Non-pigmented ciliary epithelial cell (primary cell): Measurements from ENCODE around the gene MBNL2.
"Not testable (repeated sequence)": the region's sequence is repeated elsewhere in the genome, so short reads cannot be mapped to it uniquely, and the experiment has no call there.

ENCODE experiments used
- DNase-seq: peaks from one replicate; pipeline ENCODE4 v3.0.0-alpha.2; 2010; ENCODE audit warnings: low read depth

Gene MBNL2

DNA sequence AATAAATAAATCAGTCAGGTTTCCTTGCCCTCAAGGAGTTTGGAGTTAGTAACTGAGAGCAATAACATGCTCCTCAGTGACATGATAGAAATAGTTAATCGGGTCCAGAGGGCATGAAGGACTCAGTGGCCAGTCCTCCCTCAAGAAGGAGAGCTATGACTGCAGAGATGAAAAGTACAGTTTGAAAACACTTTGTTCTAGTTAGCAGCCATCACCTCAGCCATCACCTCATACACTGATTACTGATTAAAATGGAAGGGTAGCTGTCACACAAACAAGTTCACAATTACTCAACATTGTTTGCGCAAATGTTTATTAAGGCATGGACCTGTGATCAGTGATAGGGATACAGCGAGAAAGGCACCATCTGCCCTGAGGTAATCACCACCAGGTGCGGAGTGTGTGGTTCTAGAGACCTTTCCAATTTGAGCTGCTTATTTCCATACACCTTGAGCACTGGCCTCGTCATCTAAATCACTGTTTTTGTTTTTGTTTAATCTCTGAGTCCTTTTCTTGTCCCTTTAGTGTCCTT is 126.5 kb downstream of the MBNL2 start:
- DNase-seq = no peak

DNA sequence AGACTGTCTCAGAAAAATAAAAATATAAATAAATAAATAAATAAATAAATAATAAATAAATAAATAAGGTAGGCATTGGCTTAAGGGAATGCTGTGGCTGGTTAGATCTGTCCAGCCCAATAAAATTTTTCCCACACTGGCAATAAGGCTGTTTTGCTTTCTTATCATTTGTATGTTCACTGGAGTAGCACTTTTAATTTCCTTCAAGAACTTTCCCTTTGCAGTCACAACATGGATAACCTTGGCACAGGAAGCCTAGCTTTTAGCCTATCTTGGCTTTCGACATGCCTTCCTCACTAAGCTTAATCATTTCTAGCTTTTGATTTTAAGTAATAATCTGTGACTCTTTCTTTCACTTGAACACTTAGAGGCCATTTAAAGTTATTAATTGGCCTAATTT is 129.9 kb downstream of the MBNL2 start:
- not testable (repeated sequence) for DNase-seq

DNA sequence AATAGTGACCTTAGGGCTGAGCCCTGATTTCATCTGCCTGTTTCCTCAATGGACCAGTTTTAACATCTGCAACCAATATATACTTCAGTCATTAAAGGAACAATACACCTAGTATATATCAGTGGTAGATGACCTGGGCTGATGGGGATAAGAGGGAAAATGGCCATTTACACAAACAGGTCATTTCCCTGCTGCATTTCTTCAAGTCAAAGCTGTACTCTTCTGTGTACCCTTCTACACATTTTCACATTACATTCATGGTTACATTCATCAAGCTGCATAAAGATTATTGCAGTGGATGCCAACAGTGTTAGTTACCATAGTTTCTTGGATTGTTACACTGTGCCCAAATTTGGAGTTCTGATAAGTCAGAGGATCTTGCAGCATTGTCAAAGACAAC is 130.7 kb downstream of the MBNL2 start:
- no peak for DNase-seq

DNA sequence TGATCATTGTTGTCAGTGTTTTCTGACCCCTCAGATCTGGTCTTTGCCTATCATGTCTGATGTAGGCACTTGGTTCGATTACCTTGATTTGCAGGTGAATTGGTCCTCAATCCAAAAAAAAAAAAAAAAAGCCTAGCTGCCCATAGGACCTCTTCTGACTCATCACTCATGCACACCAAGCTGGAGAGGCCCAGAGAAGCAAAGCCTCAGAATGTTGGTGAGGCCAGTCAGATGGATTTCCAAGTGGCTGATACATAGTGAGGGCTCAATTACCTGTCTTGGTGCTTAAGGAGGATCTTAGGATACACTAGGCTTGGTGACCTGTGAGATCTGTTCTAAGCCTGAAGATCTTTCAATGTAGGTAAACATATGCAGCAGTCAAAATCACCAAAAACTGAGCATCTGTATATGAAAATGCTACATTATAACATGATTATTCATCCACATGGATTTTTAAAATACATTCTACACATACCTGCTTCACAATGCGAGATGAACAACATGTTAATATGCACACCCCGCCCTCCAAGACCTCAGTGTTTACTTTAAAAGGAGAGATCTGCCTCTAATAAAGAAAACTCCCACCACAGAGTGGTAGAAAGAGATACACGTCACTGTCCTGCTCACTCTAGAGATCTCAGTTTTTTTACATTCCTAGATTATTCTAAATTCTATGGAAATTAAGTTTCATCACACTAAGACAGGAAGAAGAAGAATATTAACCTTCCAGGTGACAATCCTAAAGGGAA is 132.0 kb downstream of the MBNL2 start:
- DNase-seq = no peak

DNA sequence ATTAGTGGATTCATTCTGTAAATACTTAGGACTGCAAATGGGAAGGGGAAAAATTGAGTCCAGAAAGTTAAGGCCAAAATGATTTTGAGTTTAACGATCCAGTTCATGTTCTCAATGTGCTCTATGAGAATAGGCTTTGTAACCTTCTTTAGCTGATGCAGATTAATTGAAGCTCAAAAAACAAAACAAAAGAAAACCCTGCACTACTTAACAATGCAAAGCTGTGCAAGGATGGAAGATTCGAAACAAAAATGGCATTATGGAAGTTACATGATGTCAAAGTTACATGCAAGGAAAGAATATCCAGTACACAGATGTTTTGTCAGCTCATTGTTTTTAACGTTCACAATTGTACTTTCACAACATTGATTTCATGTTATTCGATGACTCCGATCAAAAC is 132.7 kb downstream of the MBNL2 start:
- DNase-seq = no peak

DNA sequence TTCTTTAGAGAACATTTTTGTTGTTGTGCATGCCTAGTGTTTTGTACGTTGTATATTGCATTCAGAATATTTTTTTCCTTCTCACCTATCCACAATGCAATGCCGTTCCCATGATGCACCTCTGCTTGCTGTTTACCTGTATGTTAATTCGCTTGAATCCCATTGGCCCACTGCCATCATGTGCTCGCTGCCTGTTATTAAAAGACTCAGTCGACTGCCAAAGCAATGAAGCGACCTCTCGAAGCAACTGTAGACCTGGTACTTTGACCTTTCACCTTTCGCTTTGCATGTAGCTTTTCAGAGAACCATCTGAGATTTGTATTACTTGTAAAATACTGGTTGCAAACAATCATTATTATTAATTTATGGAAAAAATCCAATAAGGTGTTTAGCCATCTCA is 134.5 kb downstream of the MBNL2 start:
- no peak for DNase-seq

DNA sequence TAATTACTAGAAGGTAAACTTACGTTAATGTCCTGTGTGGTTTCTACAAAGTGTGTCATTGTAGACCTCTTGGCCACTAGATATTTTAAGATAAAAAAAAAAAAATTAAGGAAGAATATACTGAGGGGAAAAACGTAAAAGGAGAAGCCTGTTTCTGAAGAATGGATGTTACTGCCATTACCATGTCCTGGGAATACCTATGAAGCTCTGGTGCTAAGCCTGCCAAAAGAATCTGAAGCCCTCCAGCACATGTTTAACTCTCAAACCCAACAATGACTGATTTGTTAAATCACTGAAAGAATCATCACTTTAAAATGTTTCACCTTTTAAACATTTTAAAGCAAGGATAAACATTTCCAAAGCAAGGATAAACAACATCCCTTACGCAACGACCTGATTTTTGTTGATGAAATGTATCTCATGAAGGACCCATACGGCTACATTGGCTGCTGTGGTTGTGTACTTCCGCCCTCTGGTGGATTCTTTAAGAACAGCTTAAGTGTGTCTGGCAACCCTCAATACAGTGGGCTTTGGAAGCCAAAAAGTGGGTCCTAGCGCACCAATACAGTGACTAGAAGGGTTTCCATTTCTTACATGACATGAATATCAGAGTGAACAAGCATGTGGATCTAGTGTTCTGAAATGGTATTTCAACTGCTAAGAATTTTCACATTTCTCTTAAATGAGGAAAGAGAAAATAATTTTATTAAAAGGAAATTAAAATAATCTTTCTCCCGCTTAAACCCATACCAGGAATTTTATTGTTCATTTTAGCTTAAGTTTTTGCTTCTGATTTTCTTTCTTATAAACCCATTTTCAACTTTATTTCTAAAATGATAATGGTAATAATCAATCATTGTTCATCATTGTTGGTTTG is 137.3 kb downstream of the MBNL2 start:
- peak; percentile 45 for DNase-seq

DNA sequence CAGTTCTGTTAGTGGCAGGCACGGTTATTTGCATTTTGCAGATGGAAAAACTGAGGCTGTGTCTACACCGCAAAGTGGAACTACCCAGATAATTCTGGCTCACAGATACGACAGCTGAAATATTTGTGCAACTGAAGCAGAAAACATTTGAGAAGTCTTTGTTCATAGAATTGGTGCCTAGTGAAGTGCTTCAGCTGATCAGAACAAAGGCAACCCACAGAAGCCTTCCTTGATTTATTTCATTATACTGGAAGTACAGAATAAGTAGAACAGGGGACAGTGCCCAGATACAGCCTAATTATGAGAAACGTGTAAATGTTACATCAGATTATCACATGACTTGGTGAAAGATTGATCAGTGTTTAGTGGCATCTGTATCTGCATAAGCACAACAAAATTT is 138.5 kb downstream of the MBNL2 start:
- no peak for DNase-seq

DNA sequence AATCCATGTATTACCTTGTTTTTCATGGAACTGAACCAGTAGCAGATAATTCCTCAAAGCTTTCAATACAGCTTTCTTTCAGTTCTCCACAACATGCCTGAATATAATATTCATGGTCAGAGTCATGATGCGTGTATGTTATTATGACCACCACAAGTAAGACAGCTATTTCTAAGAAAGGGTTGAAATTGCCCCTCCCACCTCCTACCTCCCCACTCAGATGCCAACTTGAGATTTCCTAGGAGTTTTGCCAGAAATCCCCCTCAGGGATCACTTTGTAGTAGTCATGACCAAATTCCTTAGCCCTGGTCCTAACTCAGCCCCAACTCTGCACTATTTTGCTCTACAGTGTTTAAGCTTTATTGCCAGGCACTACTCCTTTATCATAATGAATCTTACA is 141.9 kb downstream of the MBNL2 start:
- no peak for DNase-seq

DNA sequence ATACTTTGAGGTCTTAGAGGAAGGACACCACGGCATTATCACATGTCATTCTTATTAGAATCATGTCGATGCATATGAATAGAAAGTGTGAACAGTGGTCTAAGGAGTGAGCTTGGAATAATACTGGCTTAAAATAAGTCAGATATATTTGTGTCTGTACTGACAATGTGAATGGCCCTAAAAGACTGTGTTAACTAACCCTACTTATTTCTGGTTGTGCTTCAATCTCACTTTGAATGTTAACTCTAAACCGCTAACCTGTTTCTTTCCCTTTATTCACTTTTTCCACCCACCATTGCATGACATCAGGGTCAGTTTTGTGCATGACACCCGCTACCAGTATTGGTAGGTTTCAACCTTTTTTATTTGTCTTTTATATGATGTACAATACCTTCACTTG is 142.7 kb downstream of the MBNL2 start:
- DNase-seq = no peak

DNA sequence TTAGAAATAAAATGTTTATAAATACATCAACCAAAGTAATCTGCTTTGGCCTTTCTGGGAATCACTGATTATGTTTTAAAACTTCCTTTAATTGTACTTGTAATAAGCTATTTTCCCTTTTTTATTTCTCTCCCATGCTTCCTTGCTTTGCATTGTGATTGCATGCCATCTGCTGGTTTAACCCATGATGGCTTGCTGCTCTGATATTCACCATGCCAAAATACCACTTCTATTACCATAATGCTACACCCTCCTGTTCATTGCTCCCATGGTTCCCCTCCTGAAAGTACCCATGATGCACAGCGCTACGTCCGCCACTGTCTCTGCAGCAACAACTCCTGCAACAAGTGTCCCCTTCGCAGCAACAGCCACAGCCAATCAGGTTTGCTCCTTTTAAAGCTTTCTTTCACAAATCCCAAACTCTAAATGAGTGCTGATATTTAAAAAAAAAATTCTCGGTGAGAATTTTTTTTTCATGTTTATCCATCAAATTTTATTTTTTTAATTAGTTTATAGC is 144.1 kb downstream of the MBNL2 start:
- no peak for DNase-seq

DNA sequence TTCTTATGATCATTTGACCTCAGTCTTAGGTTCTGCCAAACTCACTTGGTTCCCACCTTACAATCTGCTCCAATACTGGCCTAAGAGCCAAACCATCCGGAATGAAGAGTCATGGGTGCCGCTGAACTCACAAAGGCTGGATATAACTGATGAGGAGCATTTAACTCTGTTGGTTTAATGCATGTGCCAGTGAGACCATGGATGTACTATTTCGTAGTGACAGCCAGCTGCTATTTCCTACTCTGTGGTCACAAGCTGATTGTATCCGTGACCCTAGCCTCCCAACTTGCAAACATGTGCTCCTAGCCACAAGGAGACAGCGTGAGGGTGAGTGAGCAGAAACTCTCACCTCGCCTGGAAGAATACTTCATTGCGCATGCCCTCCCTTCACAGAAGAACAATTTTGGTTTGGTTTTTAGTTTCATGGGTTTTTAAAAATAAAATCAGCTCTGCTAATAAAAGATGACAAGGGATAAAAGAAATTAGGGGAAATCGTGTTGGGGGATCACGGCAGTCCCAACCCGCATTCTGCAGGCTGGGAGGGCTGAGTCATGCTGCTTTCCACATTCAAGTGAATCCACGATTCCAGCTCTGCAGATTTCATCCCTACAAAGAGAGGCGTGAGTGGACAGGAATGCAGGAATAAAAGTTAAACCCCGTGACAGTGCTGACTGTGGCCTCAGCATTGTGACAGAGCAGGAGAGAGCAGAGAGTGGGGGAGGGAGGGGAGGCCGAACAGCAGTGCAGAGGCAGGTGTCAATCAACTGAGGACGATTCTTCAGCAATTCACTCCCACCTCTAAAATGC is 145.1 kb downstream of the MBNL2 start:
- DNase-seq = peak; percentile 68

DNA sequence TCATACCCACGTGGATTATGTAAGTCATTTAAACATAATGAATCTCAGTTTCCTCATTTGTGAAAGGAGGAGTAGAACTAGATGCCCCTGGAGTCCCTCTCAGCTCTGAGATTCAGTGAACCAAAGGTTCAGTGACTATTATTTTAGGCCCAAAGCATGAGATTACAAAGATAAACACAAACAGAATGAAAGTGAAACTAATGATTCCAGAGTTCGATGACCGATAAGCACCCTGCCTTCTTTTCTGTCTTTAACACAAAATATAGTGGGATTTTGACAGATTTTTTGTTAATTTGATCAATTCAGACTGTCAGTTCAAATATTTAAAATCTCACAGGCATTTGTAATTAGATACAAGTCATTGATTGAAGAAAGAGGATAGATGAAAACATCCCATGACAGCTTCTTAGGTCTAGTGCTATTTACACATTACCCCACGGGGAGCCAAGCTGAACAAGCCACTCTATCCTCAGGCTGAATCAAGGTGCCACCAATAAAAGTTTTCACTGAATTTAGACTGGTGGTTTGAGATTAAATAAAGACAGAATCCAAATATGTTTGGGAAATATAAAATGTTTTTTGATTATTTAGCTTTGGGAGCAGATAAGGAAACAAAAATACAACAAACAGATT is 147.2 kb downstream of the MBNL2 start:
- no peak for DNase-seq

DNA sequence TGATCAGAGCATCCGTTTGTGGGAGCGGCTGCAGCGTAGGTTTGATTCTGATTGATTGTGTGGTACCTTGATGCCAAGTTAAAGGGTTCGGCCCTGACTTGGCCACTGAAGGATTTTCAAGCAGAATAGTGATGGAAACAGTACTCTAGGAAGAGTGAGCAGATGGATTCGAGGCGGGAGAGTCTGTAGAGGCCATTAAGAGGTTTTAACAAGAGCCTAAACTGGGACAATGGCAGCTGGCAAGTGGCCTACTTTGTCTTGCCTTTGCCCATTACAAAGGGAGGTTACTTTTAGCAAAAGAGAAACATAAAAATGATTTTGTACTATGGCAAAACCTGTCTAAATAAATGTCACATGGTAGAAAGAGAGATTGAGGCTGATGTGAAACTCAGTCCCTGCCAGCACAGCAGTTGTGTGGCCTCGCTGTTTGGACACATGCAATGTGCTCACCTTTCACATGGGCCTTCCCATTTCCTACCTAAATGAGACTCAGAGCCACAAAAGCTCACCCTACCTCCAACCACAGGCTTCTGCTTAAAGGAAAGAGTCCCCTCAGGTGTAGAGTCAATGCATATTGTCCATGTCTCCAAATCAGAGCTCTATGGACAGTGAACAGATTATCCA is 149.5 kb downstream of the MBNL2 start:
- DNase-seq = no peak

DNA sequence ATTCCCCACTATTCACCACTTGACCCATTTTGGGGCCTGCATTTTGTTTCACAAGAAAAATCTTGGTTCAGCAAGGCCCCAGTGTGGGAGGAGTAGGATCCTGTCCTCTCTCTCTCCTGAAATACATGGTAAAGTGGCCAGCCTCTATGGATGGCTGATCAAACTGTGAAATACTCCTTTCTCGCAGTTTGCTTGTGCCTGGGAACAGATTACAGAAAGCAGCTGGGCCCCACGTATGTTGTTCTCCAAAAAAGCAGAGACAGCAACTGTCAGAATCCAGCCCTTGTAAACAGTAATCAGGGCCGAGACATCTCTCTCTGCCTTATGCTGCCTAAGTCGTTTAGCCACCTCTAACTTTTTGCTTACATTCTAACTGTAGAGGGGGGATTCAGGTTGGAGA is 150.8 kb downstream of the MBNL2 start:
- no peak for DNase-seq

DNA sequence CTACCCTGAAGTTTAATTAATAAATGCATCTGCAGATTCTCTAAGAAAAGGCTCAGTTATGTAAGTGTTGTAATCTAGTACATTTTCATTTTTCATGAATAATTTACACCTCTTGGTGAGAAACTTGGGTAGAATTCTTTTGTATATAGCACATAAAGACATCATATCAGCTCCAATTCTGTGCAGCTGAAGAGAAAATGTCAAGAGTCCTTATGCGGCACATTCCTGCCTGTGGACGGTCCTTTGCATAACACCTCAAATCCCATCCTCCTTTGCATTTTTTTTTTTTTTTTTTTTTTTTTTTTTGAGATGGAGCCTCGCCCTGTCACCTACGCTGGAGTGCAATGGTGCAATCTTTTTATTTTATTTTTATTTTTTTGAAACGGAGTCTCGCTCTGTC is 151.7 kb downstream of the MBNL2 start:
- DNase-seq = no peak

DNA sequence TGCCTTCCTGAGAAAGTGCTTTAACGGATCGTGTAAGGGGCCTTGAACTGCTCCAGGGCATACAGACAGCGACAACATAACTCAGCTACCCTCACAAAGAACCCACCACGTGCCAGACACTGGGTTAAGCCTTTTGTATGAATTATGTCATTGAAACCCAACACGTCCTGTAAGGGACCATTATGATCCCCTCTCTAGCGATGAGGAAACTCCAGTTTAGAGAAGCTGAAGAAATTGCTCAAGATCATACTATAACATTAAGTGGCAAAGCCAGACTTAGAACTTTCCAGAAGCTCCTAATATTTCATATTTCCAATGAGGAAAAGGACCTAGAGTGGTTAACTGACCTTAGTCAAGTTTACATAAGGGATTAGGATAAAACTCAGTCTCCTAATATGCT is 154.8 kb downstream of the MBNL2 start:
- DNase-seq = no peak

DNA sequence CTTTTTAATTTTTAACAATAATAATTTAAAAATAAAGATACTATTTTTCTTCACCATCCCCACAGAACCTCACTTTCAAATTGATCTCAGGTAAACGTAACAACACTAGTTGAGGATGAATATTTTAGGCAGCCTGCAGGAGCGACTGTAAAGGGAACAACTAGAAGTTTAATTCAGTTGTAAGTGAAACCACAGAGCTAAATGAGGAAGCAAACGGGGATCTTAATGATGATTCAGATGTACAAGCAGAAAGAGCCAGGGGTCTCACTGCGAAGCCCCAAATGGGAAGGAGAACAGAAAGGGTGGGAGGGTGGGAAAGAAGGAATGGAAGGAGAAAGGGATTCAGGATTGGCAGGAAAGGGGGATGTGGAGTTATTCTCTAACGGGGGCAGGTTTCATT is 157.3 kb downstream of the MBNL2 start:
- no peak for DNase-seq

DNA sequence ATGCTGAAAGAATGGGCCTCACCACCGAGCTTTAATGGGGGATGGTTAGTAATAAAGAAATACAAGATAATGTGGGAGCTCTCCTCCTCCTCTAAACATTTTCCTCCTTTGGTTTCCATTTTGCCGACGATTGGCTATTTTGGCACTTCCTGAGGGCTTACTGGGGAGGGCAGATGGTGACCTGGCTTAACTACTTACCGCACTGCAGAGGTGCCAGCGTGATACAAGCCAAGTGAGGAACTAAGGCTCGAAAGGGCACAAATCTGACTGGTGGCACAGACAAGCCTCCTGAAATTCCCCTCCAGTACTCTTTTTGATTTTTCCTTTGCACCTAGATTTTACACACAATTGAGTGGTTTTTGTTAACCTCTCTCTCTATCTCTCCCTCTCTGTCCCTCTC is 158.6 kb downstream of the MBNL2 start:
- no peak for DNase-seq

DNA sequence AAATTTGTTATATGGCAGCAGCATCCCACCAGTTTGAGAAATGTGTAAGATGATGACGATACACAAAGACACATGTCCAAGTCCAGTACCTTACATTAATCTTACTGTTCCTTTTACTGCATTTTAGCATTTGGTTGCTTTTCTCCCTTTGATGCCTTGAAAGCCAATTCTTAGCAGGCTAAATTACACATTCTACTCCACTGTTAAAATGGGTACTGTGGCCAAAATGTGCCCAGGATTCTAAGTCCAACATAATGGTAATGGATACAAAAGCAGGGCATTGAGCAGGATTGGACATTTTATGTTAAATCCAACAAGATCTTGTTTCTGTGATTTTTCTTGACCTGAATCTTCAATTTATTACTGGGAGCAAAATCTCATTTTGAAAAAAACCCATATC is 159.1 kb downstream of the MBNL2 start:
- no peak for DNase-seq

DNA sequence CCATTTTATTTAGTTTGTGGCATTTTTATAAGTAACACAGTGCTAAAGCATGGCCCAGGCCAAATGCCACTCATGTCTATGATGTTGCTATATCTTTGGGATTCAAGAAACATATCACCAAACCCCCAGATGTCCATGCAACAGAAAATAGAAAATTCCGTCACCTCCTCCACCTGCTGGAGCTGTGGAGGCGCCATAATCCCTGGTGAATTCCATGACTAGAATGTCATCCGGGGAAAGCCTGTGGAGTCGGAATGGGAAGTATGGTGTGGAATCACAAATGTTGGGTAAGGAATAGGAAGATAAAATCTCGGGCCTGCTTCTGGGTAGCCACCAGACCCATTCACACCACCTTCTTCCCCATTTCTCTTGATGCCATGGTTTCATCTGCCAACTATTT is 160.1 kb downstream of the MBNL2 start:
- DNase-seq = no peak
